ENCODE results near the gene NOSTRIN.
A peak's percentile ranks its signal among the peaks of the same experiment; 100 is the strongest.
"Not testable (repeated sequence)": the region's sequence is repeated elsewhere in the genome, so short reads cannot be mapped to it uniquely, and the experiment has no call there.

NOSTRIN gene

DNA sequence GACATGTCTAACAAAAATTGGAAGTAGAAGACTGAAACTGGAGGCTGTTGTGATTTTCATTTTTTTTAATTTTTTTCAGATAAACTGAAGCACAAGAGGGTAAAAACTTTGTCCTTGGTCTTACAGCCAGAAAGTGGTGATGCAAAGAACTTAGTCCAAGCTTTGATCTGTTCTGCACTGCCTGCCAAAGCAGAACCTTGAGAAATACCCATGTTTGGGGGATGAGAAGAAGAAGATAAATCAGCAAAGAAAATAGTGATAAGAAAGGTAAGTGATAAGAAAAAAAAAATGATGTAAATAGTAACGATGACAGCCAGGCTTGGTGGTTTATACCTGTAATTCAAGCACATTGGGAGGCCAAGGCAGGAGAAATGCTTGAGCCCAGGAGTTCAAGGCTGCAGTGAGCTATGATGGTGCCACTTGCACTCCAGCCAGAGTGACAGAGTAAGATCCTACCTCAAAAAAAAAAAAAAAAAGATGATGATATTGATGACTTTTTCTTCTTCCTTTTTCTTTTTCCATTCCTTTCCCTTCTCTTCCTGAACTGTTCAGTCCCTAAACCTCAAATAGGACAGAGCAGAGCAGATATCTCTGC, 14.6 kb upstream of the NOSTRIN start:
- no peak for DNase-seq (ENCODE audit: low read depth)
- no peak overlapping the region for H3K4me3 ChIP-seq (ENCODE audit: low read depth, low read length)

DNA sequence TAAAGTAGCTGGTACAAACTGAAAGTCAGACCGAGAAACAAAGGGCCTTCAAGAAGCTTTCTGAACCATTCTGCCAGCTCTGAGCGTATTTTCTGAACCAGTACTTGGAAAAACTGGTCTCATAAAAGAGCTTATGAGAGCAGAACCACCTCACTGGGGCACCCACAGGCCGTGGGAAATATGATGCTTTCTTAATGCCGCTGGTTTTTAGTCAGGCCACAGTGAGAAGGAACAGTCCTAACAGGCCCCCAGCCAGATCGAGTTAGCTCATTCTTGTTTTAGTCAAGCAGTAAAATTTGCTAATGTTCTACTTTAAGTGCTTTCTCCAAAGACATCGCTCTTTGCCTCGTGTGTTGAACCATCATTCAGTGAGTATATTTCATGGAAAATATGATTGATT, 12.7 kb upstream of the NOSTRIN start:
- no peak overlapping the region for H3K4me3 ChIP-seq (ENCODE audit: low read depth, low read length)
- no peak for DNase-seq (ENCODE audit: low read depth)

DNA sequence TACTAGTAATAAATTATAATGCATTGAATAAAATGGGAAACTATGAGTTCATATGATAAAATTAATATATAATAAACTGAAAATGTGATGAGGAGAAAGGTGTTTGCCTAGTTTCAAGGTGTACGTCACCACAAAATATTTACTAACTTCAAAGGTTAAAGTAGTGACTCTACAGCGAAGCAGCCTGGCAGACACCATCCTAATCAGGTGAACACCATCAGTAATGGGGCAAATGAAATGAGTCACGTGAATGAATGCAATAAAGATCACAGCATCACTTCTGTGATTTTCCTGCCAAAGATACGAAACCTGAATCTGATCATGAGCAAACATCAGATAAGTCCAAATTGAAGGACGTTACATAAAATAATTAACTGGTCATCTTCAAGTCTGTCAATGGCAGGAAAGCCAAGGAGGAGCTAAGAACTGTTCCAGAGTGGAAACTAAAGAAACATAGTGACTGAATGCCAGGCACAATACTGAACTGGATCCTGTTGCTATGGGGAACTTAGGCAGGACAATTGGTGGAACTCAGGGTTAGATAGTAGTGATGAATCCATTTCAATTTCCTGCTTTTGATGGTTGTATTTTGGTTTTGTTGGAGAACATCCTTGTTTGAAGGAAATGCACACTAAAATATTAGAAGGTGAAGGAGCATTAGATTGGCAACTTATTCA, 12.1 kb upstream of the NOSTRIN start:
- H3K4me3 ChIP-seq (ENCODE audit: low read depth, low read length), result no peak overlapping the region
- no peak for DNase-seq (ENCODE audit: low read depth)

DNA sequence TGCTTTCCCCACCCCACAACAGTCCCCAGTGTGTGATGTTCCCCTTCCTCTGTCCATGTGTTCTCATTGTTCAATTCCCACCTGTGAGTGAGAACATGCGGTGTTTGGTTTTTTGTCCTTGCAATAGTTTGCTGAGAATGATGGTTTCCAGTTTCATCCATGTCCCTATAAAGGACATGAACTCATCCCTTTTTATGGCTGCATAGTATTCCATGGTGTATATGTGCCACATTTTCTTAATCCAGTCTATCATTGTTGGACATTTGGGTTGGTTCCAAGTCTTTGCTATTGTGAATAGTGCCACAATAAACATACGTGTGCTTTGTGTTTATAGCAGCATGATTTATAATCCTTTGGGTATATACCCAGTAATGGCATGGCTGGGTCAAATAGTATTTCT, 11.3 kb upstream of the NOSTRIN start:
- not testable (repeated sequence) for DNase-seq (ENCODE audit: low read depth); H3K4me3 ChIP-seq (ENCODE audit: low read depth, low read length)

DNA sequence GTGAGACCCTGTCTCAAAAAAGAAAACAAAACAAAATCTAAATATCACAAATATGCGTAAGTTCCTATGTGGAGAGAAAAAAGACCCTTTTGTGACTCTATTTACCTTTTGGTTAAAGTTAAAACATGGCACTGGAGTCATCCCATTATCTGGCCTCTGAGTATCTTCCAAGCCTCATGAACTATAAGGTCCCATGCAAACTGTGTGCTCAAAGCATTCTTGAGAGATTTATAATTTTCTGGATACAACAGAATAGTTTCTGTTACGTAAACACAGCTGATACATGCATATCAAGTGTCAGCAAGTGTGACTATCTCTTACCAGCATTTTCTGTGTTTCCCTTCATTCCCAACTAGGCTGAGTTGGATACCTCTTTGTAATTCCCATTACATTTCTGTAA, 8.8 kb upstream of the NOSTRIN start:
- no peak overlapping the region for H3K4me3 ChIP-seq (ENCODE audit: low read depth, low read length)
- DNase-seq (ENCODE audit: low read depth), result no peak

DNA sequence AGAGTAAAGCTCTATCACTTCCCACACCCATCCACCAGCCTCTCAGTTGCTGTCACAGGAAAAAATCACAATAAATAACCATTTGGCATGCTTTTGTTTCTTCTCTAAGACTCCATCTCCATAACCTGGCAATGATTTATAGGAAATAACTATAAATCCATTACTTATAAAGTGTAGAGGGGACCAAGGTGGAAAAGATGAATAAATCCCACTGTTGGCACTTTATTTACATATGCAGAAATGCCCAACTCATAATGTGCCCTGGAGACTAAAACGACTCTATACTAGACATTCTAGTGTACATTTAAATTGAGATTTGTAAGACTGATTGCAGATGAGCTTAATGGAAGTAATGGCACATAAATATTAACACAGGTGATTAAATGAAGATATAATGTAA, 7.5 kb upstream of the NOSTRIN start:
- no peak overlapping the region for H3K4me3 ChIP-seq (ENCODE audit: low read depth, low read length)
- no peak for DNase-seq (ENCODE audit: low read depth)

DNA sequence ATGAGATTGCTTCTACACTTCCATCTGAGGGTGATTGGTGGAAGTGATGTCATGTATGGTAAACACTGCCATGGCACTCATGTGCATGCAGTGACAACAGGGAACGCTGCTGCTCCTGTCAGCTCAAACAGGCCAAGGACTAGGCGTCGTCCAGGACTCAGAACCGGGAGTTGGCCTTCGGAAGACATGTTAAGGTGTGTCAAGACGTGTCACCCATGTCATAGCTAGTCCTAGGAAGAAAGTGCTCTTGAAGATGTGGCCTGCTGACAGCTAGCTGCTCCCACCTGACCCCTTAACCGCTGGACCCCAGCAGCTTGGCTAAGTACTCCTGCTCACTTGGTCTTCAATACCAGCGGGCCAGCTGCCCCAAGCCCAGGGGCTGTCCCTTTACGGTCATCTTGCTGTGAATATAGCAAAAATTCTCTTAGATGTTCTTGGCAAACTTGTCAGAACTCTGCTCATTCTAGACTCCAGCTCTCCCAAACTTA, 6.3 kb upstream of the NOSTRIN start:
- H3K4me3 ChIP-seq (ENCODE audit: low read depth, low read length), result no peak overlapping the region
- DNase-seq (ENCODE audit: low read depth), result no peak

DNA sequence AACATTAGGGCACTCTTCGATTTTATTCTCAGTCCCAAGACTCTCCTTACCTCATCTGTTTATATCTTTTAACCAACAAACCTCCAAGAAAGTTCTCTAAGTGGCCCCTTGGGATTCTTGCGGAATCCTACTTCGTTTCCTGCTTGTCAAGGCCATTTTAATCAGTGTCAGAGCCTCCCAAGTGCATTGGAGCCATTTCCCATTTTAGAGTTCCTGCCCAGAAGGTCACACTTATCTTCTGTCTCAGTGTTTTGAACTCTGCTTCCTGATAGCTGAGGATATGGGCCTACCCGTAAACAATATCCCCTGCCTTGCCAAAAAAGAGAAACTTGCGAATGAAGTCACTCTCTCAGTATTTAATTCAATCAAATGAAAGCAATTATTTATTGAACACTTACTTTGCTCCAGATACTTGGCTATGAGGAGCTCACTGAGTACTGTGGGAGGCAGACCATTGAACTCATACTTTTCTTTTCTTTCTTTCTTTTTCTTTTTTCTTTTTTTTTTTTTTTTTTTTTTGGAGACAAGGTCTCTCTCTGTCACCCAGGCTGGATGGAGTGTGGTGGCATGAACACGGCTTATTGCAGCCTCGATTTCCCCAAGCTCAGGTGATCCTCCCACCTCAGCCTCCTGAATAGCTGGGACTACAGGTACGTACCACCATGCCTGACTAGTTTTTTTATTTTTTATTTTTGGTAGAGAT, 5.7 kb upstream of the NOSTRIN start:
- DNase-seq (ENCODE audit: low read depth), result peak; percentile 39
- H3K4me3 ChIP-seq (ENCODE audit: low read depth, low read length), result no peak overlapping the region

DNA sequence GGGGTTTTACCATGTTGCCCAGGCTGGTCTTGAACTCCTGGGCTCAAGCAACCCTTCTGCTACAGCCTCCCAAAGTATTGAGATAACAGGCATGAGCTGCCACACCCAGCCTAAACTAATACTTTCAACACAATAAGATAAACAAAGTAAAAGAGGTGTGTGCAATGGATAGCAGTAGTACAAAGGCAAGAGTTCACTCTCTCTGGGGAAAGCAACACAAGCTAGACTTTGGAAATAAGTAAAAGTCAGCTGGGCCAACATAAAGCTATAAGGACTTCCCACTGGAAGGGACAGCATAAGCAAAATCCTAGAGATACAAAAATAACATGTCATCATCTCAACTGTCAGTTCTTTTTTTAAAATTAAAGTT, 5.2 kb upstream of the NOSTRIN start:
- no peak overlapping the region for H3K4me3 ChIP-seq (ENCODE audit: low read depth, low read length)
- DNase-seq (ENCODE audit: low read depth), result no peak

DNA sequence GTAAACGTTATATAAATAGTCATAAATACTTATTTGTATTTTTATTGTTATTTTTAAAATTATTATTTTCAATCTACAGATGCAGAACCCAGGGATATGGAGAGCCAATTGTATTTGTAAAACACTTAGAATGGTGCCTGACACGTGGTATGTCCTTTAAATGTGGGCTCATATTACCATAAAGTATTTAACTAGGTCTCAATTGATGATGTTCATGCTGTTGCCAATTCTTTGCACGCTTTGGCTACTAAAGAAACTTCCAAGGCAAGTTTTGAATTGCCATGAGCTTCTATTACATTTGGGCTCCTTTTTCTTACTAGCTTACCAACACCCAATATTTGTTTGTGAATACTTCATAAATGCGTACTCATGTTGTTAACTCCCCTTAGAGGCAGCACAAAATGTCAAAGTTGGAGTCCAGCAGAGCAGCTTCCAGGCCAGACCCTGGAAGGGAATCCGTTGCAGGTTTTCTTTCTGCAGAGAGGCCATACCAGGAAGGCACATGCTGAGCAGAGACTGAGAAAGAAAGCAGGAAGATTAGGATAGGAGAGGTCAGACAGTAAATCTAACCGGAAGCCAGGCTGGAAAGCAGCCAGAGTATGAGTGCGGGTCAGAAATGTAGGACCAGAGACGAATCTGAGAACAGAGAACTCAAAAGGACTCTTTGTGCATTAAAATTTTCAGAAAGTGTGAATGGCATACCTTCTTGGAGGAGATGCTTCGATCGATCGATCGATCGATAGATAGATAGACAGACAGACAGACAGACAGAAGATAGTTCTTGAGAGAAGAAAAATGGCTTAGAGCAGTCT, 4.2 kb upstream of the NOSTRIN start:
- no peak for DNase-seq (ENCODE audit: low read depth)
- no peak overlapping the region for H3K4me3 ChIP-seq (ENCODE audit: low read depth, low read length)

DNA sequence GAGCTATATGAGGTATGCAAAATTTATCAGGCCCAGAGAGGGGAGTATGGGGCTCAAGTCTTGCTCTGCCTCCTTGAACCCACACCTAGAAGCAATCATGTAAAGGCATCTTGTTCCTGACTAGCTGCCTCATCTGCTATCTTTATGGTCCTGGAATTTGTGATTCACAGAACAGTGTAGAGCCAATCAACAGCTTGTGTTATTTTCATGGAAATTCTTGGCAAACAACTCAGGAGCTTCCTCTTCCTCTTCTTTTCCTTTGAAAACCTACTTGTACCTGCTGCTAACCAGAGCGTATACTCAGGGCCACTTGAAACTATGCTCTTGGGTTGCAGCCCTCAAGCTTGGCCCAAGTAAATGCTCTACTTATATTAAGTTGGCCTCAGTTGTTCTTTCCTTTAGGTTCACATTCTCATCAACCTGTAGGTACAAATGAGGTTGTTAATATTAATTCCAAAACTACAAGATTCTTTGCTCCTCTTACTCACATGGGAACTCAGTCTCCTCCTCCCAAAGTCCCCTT, 3.5 kb upstream of the NOSTRIN start:
- no peak overlapping the region for H3K4me3 ChIP-seq (ENCODE audit: low read depth, low read length)
- DNase-seq (ENCODE audit: low read depth), result no peak

DNA sequence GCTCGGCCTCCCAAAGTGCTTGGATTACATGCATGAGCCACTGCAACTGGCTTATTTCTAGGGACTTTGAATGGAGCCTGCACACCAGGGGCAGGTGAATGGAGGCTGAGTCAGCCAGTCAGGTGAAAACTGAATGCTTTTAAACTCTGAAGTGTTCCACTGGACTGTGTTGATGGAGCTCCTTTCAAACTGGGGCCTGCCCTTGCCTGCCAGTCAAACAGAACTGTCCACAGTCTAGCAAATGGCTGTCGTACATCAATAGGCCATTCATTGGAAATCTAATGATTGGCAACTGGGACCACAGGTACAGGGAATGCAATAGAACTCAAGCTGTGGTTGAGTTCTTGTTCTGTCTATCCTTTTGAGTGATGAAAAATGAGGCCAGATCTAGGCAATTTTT, 966 bp upstream of the NOSTRIN start:
- H3K4me3 ChIP-seq (ENCODE audit: low read depth, low read length), result no peak overlapping the region
- no peak for DNase-seq (ENCODE audit: low read depth)

DNA sequence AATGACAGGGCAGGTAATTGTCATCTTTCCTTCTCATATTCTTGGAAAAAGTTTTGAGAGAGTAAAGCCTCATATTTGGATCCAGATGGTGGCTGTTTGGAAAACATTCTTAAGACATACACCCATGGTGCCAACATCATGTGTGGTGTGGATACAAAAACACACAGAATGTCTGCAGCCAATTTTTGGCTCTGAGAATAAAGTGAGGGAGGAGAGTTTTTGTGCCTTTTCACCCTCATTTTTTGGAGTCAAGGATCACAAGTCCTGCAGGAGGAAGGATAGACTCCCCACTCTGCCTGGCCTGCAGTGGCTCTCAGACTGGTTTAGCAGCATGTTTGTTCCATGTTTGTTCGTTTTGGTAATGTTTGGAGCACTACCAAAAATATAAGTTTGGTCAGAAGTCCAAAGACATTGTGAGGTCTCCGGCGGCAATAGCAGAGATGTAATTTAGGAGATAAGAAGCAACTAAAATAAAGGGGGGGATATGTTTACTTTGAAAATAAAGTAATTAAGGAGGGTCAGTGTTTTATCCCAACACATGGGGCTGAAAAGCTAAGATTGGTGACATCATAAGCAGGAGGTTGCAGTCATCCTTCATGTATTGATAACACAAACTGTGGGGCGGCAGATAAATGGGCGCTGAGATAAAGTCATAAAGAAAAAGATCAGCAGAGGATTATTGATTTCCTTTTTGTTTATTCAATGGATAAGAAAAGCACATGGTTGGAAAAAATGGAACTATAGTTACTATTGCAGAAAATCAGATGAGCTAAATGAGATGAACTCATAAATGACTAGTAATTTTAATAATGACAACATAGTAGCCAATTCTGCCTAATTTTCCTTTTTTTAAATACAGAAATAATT, 655 bp downstream of the NOSTRIN start:
- H3K4me3 ChIP-seq (ENCODE audit: low read depth, low read length), result no peak overlapping the region
- DNase-seq (ENCODE audit: low read depth), result no peak

DNA sequence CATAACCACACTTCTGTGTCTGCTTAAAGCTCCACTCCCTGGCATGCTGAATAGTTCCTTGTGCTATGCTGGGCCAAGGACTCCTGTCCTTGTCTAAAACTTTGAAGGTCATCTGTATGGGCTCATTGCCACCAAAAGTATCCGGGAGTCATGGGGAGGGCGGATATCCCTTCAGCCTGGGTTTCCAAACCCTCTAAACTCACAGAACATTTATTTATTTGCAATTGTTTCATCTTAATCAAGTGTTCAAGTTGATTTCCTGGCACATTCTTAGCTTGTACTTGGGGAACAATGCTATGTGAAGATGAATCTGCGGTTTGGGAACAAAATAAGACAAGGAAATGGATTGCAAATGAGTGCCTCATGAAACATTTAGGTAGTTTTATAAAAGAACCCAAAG, 1.8 kb downstream of the NOSTRIN start:
- no peak for DNase-seq (ENCODE audit: low read depth)
- H3K4me3 ChIP-seq (ENCODE audit: low read depth, low read length), result no peak overlapping the region

DNA sequence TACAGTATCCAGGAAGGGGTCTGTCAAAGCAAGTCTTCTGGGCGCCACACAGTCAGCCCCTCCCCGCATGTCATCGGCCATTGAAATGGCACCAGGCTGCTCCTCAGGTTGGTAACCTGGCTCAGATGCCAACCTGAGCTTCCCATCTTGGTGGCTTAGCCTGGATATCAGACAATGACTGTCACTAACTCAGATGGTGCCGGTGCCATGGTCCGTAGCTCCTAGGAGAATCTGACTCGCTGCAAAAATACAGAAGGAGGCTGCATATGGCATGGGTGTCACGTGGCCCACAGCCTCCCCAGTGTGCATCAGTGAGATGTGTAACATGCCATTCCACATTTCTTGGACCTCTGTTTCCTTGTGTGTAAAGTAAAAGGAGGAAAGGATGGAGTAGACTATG, 3.2 kb downstream of the NOSTRIN start:
- no peak for DNase-seq (ENCODE audit: low read depth)
- H3K4me3 ChIP-seq (ENCODE audit: low read depth, low read length), result no peak overlapping the region

DNA sequence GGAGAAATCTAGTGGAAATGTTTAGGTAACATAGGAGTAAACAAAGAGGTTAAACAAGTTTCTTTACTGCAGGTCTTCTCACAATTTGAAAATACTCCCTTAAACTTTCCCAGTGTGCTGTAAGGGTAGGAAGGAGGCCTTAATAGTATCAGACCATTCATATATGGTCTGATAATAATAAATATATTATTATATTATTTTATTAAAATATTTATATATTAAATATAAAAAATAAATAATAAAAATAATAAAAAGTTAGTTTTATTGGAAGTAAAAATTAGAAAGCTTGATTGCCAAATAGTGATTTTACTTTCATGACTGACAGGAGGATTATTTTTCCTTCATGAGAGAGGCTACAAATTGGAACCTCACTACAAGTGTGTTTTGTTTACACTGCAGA, 7.1 kb downstream of the NOSTRIN start:
- H3K4me3 ChIP-seq (ENCODE audit: low read depth, low read length), result no peak overlapping the region
- DNase-seq (ENCODE audit: low read depth), result no peak

DNA sequence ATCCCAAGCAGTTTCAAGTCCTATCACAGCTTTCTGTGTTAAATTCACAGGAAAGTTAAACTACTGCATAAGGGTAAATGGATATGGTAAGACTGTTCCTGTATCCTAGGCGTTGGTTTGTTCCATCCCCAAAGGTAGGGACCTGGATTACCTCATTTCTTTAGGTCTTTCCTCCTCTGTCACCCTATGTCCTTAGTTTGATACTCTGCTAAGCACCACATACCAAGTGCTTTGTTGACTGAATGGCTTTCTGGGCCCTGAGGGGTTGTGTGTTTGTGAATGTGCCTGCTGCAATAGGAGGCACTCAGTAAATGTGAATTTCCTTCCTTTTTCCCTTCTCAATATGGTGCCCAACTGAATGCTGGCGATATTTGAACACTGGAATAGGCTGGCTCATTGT, 7.8 kb downstream of the NOSTRIN start:
- DNase-seq (ENCODE audit: low read depth), result no peak
- H3K4me3 ChIP-seq (ENCODE audit: low read depth, low read length), result no peak overlapping the region

DNA sequence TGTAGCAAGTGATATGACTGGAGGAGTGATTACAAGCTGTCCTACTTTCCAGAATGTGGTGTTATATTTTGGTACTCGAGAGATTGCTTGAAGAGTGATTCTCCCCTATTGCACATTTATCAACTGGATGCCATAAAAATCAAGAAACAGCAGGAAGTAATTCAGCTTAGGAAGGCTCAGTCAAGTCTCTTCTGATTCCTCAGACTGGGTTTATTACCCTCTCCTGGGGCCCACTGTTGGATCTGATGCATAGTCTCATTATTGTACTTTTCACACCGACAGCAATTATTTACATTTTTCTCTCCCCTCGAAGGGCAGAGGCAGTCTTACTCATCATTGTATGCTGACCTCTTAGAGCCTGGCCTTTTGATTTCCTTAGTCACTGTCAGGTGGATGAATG, 9.3 kb downstream of the NOSTRIN start:
- no peak for DNase-seq (ENCODE audit: low read depth)
- no peak overlapping the region for H3K4me3 ChIP-seq (ENCODE audit: low read depth, low read length)

DNA sequence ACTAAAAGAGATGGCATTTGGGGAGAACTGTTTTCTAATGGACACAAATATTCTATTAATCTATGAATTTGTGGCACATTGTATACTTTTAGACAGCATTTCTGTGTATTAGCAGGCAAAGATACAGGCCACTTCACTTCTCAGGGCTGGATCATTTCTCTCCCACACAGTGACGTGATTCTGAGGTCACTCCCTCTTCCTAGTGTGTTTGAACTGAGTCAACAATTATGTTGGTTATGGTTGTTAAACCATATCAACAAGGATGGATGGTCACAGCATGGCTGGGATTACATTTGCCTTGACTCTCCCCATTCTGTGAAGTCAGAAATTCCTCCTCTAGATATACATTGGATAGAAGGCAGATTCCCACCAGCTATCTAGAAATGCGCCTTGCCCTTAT, 11.6 kb downstream of the NOSTRIN start:
- no peak overlapping the region for H3K4me3 ChIP-seq (ENCODE audit: low read depth, low read length)
- DNase-seq (ENCODE audit: low read depth), result no peak
